ENCODE measurements around the gene PRKCH. TPM values are rescaled to one million over a fixed set of nuclear protein-coding genes. Genes with fewer than 3 reads are reported as not detected.

Gene PRKCH
- total RNA-seq, 1 experiment from 2014 or later: 10.3 TPM

- no peaks in the 10 kb centered on the region for H3K36me3 Mint-ChIP-seq
- no peaks in the 10 kb centered on the region for H3K9me3 Mint-ChIP-seq
- no peak overlapping the region for H3K4me3 Mint-ChIP-seq
- DNase-seq (ENCODE audit: low spot score): no peak
- H3K4me1 Mint-ChIP-seq: peaks cover 20% of the 10 kb centered on the region
- ChIA-PET CTCF (interaction anchor here (0.9 to 2.7 kb wide), 3 partner anchors 67 to 213 kb away, joined by 3 to 6 read pairs (median 3); no protein-coding TSS in a partner anchor), POLR2A (no interaction called here)
- H3K27ac Mint-ChIP-seq: no peak overlapping the region
- H3K27me3 Mint-ChIP-seq (ENCODE audit: low read depth): no peaks in the 10 kb centered on the region
- ATAC-seq: no peak; the same call in 1 of the 2 replicates
- TF ChIP-seq SMAD3 (CRISPR knock-in tag; IDR thresholded peaks at IDR 0.05; ENCODE audit: borderline replicate concordance) (no peak), EMX1 (CRISPR knock-in tag; IDR thresholded peaks at IDR 0.05) (no peak), AFF4 (CRISPR knock-in tag; IDR thresholded peaks at IDR 0.05; ENCODE audit: borderline replicate concordance) (no peak), ATF1 (CRISPR knock-in tag; IDR thresholded peaks at IDR 0.05) (no peak), ARID4B (CRISPR knock-in tag; IDR thresholded peaks at IDR 0.05; ENCODE audit: borderline replicate concordance) (no peak), GRHL2 (CRISPR knock-in tag; IDR thresholded peaks at IDR 0.05; ENCODE audit: insufficient replicate concordance, severe bottlenecking) (no peak), SMAD4 (CRISPR knock-in tag; IDR thresholded peaks at IDR 0.05) (no peak), ZNF219 (CRISPR knock-in tag; IDR thresholded peaks at IDR 0.05; ENCODE audit: borderline replicate concordance) (no peak)
Observed at GRCh38 chr14:61477712-61478462, 156.5 kb downstream of the PRKCH start.

GRCh38 chr14:61478971-61479473 is 157.6 kb downstream of the PRKCH start:
- 0 out of 2 replicates have a peak overlapping the region, but pooled peaks have one; percentile 7 for H3K27ac Mint-ChIP-seq
- DNase-seq (ENCODE audit: low spot score) (no peak), ATAC-seq (no peak)
- H3K9me3 Mint-ChIP-seq: no peaks in the 10 kb centered on the region
- H3K27me3 Mint-ChIP-seq (ENCODE audit: low read depth): no peaks in the 10 kb centered on the region
- no peaks in the 10 kb centered on the region for H3K36me3 Mint-ChIP-seq
- ChIA-PET CTCF (interaction anchor here (0.6 to 1.1 kb wide), 3 partner anchors 17 to 358 kb away, joined by 3 read pairs; no protein-coding TSS in a partner anchor), POLR2A (no interaction called here)
- H3K4me1 Mint-ChIP-seq: peaks cover 19% of the 10 kb centered on the region
- TF ChIP-seq USF1 (CRISPR knock-in tag; IDR thresholded peaks at IDR 0.05) (no peak), SMAD3 (CRISPR knock-in tag; IDR thresholded peaks at IDR 0.05; ENCODE audit: borderline replicate concordance) (no peak), ZNF532 (CRISPR knock-in tag; IDR thresholded peaks at IDR 0.05; ENCODE audit: borderline replicate concordance) (no peak), MLX (CRISPR knock-in tag; IDR thresholded peaks at IDR 0.05) (no peak), JAZF1 (CRISPR knock-in tag; IDR thresholded peaks at IDR 0.05) (no peak), CDX4 (CRISPR knock-in tag; IDR thresholded peaks at IDR 0.05; ENCODE audit: borderline replicate concordance) (no peak), ZNF121 (CRISPR knock-in tag; IDR thresholded peaks at IDR 0.05) (no peak), CREM (CRISPR knock-in tag; IDR thresholded peaks at IDR 0.05) (no peak), OVOL2 (CRISPR knock-in tag; IDR thresholded peaks at IDR 0.05; ENCODE audit: borderline replicate concordance) (no peak), TEAD4 (CRISPR knock-in tag; IDR thresholded peaks at IDR 0.05) (no peak), SMAD4 (CRISPR knock-in tag; IDR thresholded peaks at IDR 0.05) (no peak), ZNF219 (CRISPR knock-in tag; IDR thresholded peaks at IDR 0.05; ENCODE audit: borderline replicate concordance) (no peak), ATF1 (CRISPR knock-in tag; IDR thresholded peaks at IDR 0.05) (no peak), KAT7 (CRISPR knock-in tag; IDR thresholded peaks at IDR 0.05; ENCODE audit: borderline replicate concordance) (no peak)
- no peak overlapping the region for H3K4me3 Mint-ChIP-seq

Data from WTC11 (cell line).